ENCODE results near the gene TMBIM1.

The TMBIM1 gene

DNA sequence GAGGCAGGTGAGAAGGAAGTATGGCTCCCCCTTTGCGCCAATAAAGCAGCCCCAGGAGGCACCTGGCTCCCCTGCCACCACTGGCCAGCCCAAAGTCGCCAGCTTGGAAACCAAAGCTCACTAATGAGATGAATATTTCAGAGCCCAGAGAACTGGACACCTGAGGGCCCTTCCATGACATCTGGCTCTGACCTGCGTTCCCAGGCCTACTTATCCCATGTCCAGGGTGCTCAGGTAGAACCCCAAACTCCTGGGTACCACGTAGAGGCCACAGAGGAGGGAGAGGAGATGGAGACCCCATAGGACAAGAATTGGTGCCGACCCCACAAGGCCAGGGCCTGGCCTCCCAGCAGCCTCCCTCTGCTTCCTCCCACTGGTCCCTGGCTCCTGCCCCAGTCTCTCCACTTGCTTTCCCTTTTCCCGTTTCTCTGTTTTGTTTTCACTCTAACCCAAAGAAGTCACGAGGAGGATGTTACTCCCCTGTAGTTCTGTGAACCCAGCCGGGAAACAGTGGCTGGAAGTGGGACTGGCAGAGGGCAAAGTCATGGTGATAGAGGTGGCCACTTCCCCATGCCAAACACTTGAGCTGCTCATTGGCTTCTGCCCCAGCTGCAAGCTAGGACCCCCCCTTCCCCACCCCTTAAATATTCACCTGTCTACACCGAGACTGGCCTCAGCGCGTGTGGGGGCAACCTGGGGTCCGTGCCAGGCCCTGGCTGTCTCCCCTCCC lies 820 bp downstream of the TMBIM1 start:
- DNase-seq (ENCODE audit: low read depth, low spot score) = no peak
- TF ChIP-seq, protein P1, sequence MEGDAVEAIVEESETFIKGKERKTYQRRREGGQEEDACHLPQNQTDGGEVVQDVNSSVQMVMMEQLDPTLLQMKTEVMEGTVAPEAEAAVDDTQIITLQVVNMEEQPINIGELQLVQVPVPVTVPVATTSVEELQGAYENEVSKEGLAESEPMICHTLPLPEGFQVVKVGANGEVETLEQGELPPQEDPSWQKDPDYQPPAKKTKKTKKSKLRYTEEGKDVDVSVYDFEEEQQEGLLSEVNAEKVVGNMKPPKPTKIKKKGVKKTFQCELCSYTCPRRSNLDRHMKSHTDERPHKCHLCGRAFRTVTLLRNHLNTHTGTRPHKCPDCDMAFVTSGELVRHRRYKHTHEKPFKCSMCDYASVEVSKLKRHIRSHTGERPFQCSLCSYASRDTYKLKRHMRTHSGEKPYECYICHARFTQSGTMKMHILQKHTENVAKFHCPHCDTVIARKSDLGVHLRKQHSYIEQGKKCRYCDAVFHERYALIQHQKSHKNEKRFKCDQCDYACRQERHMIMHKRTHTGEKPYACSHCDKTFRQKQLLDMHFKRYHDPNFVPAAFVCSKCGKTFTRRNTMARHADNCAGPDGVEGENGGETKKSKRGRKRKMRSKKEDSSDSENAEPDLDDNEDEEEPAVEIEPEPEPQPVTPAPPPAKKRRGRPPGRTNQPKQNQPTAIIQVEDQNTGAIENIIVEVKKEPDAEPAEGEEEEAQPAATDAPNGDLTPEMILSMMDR (IDR thresholded peaks at IDR 0.05; ENCODE audit: low read depth, low read length) = no peak
- in situ Hi-C loops (cut with HindIII; ENCODE audit: low sequenced_read_pairs) = no loop called here
- peak overlapping the region; percentile 77 for H3K4me3 ChIP-seq (ENCODE audit: low read depth, low read length)

DNA sequence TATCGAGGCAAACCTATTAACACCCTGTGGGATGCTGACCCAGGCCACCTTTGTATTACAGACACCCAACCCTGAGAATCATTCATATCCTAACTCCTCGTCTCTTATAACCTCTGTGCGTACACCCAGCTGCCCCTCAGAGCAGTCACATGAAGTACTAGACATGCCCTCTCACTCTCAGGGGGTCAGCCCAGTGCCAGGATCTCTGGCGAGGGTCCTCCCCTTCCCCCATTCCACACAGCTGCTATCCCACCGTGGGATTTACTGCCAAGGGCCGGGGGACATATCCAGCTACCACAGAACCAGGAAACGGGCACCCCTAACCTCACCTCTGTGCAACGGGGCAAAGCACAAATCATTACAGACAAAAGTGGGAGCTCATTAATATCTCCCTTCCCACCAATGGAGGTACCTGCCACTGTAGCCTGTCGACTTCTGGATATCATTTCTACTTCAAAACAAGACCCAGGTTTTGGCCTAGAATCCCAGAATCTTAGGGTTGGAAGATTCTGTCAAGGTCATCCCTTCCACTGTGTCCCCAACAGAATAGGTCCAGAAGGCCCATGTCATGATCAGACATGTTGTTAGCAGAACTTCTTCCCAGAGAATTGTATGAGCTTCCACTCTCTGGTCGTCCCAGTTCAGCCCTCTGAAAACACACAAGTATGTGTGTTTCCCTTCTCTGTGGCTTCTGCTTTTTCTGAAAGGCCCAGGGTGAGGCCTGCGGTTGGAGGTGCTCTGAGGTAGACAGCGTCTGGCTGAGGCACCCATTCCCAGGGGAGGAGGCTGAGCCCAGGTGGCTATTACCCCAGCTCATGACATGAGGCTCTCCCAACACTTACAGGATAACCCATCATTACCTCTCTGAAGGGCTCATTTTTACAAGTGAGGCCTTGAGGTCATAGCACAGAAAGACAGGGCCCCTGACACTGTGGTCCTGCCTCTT lies 1.7 kb downstream of the TMBIM1 start:
- no peak for DNase-seq (ENCODE audit: low read depth, low spot score)
- TF ChIP-seq, protein P1 (IDR thresholded peaks at IDR 0.05; ENCODE audit: low read depth, low read length) = no peak
- in situ Hi-C loops (cut with HindIII; ENCODE audit: low sequenced_read_pairs) = no loop called here
- peak overlapping the region; percentile 77 for H3K4me3 ChIP-seq (ENCODE audit: low read depth, low read length)

DNA sequence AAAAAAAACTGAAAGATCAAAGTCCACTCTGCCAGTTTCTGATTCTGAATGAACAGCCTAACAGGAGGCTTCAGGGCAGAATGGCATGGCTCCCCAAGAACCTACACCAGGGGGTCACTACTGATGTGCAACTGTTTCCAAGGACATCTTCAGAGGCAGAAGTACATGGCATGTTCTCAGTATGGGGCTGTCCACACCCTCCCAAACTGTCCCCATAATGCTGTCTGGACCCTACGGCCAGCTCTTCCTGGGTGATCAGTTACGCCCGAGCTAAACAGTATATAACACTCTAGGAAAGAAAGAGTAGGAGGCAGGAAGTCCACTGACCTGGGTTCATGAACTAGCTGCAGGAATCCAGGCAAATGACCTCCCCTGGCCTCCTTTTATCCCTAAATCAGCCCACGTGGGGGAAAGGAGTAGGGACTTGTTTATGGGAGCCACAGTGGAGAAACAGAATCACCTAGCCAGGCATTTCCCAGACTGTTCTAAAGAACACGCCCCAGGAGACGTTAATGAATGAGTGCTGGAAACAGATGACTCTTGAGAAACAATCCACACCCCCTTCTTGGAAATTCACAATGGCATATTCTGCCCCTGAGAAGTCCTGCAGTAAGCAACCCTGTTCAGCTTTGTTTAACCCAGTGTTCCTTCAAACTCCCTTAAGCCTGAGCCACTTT lies 2.5 kb downstream of the TMBIM1 start:
- DNase-seq (ENCODE audit: low read depth, low spot score) = peak; percentile 30
- in situ Hi-C loops (cut with HindIII; ENCODE audit: low sequenced_read_pairs) = no loop called here
- H3K4me3 ChIP-seq (ENCODE audit: low read depth, low read length) = no peak overlapping the region
- TF ChIP-seq, protein P1 (IDR thresholded peaks at IDR 0.05; ENCODE audit: low read depth, low read length) = no peak

DNA sequence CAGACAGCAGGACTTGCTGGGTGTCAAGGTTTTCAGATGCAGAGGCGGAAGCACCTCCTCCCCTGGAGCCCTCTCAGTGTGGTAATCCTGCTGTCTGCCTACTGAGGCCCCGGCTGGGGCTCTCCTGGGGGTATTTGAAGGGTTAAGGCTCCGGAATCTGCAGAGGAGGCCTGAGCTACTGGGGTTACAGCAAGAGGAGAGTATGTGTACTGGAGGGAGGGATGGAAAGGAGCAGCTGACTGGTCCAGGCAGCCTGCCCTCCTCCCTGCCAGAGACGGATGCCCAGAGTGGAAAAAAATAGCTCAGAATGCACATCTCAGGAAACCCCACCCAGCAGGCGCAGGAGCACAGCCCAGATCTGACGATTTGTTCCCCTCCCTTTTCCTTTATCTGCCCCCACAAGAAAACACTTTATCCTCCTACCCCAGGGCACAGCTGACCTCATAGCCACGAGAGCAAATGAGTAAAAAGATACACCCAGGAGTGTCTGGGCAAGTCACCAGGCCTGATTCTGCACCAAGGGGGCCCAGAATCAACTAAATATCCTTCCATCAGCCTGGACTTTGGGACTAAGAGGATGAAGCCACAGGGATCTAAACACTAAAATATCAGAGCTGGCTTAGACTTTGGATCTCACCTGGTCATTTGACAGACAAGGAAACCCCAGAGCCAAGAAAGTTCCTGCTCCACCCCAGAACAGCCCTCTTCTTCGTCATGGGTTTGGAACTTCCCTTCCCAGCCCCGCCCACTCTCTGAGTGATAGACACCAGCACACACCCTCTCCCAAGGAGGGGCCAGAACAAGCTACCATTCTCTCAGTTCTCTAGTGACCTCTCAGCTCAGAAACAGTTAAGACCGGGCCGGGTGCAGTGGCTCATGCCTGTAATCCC lies 5.5 kb downstream of the TMBIM1 start:
- DNase-seq (ENCODE audit: low read depth, low spot score) = peak; percentile 95
- TF ChIP-seq, protein P1 (IDR thresholded peaks at IDR 0.05; ENCODE audit: low read depth, low read length) = no peak
- peak overlapping the region; percentile 46 for H3K4me3 ChIP-seq (ENCODE audit: low read depth, low read length)
- in situ Hi-C loops (cut with HindIII; ENCODE audit: low sequenced_read_pairs) = no loop called here

DNA sequence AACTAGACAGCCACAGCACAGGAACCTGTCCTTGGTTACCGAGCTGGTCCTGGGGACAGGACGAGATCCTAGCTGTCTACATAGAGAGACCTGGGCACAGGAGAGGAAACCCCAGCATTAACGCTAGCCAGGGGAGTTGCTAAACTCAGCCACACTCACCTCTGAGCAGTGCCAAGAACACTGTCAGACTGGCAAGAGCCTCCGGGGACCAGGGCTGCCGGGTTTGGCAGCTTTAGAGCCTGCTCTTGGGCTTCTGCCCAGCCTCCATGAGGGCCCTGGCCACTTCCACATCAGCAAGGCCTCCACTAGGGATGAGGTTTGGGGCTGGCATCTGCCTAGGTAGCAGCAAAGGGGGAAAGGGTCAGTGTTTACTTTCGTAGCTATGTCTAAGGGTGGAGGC lies 6.7 kb downstream of the TMBIM1 start:
- peak; percentile 43 for DNase-seq (ENCODE audit: low read depth, low spot score)
- TF ChIP-seq, protein P1 (IDR thresholded peaks at IDR 0.05; ENCODE audit: low read depth, low read length) = no peak
- in situ Hi-C loops (cut with HindIII; ENCODE audit: low sequenced_read_pairs) = no loop called here
- H3K4me3 ChIP-seq (ENCODE audit: low read depth, low read length) = no peak overlapping the region

All from astrocyte of the spinal cord (primary cell).